HG03139 (cell line): Measurements from ENCODE around the gene CLCN6.

Source experiments
- ATAC-seq: cut with Tn5 transposase; IDR thresholded peaks from one replicate; pipeline ENCODE4 v1.9.1; 2021; ENCODE audit not compliant: unreplicated experiment

The CLCN6 gene

DNA sequence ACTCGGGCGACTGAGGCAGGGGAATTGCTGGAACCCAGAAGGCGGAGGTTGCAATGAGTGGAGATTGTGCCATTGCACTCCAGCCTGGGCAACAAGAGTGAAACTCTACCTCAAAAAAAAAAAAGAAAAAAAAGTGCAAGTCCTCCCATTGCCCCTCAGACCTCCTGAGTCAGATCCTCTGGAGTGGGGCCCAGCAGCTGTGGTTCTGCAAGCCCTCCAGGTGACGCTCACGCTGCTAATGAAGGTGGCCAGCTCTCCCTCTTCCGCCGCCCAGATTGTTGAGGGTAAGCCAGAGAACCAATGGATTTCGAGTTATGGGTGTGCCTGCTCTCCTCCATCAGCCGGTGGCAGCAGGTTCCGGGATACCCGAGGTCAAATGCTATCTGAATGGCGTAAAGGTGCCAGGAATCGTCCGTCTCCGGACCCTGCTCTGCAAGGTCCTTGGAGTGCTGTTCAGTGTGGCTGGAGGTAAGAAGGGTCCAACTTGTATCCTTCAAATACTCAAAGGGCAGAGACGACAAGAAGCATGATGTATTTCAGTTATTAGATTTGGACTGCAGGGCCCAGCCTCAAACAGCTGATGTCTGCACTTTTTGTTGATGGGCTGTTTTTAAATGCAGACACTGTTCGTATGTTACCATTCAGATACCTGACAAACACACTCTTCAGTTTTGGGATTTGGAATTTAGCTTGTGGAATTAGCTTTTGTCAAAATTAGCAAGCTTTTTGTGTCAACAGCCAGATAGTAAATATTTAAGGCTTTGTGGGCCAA, 17.6 kb downstream of the CLCN6 start:
- no peak for ATAC-seq

DNA sequence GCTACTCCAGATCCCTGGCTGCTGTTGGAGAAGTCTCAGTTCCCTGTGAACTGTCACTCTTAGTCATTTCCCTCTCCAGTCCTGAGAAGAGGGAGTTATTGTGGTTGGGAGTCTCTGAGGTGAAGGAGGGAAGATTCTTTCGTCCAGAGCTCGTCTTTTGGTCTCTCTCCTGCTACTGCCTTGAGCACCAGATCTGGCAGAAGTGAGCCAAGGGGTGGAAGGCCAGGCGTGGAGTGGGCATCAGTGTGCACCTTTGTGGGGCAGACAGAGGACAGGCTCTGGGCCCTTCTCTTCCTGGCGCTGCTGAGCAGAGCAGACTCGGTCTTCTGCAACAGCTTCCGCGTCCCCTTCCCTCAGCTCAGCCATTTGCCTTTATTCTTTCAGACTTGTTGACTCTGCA, 19.1 kb downstream of the CLCN6 start:
- ATAC-seq, result no peak

DNA sequence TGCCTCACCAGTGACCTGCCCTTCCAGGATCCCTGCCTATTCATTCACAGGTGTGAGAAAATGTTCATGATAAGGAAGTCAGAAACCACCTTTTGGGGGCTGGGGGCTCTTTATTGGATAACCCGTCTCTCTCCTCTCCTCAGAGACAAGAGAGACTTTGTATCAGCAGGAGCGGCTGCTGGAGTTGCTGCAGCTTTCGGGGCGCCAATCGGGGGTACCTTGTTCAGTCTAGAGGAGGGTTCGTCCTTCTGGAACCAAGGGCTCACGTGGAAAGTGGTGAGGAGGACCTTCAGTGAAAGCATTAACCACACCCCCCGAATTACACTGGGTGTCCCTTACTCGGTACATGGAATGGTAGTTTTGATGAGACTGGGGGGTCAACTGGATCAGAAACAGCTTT, 21.0 kb downstream of the CLCN6 start:
- no peak for ATAC-seq

DNA sequence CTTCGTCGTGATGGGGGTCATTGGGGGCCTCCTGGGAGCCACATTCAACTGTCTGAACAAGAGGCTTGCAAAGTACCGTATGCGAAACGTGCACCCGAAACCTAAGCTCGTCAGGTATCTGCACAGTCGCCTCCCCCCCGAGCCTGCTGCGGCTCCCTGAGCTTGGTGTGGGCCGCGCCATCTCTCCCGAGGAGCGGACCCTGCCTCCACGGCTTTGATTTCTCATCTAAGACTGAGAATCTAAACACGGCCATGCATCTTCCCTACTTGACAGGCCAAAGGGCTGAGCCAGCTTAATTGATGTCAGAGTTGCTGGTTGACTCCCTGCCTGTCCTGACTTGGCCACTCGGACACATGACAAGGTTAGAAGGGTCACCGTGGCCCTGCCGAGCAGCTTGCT, 22.5 kb downstream of the CLCN6 start:
- ATAC-seq, result no peak

DNA sequence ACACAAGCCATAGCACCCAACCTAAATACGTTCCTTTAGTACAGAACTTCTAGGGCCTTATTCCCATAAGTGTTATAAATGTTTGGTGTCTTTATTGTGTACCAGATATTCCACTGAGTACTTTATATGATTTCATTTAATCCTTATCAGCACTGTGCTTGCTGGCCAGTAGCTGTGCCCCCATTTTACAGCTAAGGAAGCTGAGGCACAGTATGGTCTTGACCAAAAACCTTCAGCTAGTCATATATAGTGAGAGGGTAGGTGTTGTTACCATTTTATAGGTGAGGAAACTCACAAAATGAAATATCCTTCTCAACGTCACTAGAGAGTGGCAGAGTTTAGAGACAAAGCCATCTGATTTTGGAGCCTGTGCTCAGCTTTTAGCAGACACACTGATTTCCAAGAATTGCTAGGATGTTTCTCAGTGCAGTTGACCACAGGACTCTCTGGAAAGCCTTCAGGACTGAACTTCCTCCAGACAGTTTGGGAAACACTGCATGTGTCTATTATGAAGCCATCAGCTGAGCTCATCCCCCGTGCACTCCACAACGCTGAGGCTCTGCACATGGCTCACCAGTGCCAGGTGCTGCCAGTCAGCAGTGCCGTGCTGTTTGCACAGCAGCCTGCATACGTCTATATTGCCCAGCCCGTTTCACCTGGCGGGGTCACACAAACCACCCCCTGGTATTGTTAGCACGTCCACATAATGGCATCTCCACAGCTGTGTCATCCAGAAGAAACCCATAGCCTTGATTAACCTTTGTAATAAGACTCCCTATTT, 26.1 kb downstream of the CLCN6 start:
- no peak for ATAC-seq

DNA sequence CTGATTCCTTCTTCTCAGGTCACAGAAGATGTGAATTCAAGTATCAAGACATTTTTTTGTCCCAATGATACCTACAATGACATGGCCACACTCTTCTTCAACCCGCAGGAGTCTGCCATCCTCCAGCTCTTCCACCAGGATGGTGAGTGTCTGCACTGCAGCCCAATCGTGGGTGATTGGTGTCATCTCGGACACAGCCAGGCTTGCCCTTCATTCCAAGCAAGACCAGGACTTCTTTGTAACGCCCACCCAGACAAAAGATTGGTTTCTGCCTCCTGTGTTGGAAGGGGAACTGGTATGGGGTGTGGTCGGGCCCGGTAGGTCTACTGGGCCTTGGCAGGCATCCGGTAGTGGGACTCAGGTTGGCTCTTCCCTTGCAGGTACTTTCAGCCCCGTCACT, 27.5 kb downstream of the CLCN6 start:
- no peak for ATAC-seq

- no peak for ATAC-seq
Measured at GRCh38 chr1:11833900-11834299, 27.9 kb downstream of the CLCN6 start.

DNA sequence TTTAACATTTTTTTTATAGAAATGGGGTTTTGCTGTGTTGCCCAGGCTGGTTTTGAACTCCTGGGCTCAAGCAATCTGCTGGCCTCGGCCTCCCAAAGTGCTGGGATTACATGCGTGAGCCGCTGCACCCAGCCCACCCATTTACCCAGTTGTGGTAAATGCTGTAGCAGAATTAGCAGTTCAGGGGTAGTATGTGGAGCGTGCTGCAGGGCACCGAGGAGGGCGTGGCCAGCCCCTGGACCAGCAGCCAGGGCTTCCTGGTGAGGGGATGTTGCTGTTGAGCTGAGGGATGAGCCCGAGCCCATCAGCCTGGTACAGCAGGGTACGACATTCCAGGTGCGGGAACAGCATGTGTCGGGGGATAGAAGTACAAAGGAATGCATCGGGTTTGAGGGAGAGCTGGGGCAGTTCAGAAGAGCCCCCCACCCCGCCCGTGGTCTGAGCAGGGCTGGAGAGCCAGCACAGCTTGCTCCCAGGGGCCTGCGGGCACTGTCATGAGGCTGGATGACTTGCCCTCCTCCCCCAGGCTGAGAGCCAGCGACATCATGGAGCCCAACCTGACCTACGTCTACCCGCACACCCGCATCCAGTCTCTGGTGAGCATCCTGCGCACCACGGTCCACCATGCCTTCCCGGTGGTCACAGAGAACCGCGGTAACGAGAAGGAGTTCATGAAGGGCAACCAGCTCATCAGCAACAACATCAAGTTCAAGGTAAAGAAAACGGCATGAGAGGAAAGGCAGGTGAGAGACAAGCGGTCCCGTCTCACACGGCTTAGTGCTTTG, 29.6 kb downstream of the CLCN6 start:
- no peak for ATAC-seq

DNA sequence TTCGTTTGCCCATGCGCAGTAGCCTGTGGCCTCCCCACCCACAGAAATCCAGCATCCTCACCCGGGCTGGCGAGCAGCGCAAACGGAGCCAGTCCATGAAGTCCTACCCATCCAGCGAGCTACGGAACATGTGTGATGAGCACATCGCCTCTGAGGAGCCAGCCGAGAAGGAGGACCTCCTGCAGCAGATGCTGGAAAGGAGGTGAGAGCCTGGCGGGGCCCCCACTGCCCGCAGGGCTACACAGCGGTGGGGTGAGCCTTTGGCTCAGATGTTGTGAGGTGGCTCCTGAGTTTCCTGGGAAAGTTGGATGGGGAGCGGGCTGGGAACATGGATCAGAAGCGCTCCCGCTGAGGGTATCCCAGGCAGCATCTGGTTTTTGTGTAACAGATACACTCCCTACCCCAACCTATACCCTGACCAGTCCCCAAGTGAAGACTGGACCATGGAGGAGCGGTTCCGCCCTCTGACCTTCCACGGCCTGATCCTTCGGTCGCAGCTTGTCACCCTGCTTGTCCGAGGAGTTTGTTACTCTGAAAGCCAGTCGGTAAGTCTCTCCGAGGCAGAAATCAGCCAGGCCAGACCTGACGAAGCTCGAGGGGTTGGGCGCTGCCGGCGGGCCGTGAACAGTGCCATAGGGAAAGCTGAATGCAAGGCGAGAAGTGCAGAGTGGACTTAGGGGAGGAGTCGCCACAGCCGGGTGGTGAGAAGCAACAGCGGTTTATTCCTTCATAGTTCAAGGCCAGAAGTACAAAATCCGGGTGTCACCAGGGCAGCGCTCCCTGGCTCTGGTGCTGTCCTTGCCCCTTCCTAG, 31.2 kb downstream of the CLCN6 start:
- no peak for ATAC-seq

GRCh38 chr1:11837767-11838348, 31.9 kb downstream of the CLCN6 start:
- no peak for ATAC-seq

GRCh38 chr1:11838349-11839272, 32.6 kb downstream of the CLCN6 start:
- ATAC-seq, result no peak

DNA sequence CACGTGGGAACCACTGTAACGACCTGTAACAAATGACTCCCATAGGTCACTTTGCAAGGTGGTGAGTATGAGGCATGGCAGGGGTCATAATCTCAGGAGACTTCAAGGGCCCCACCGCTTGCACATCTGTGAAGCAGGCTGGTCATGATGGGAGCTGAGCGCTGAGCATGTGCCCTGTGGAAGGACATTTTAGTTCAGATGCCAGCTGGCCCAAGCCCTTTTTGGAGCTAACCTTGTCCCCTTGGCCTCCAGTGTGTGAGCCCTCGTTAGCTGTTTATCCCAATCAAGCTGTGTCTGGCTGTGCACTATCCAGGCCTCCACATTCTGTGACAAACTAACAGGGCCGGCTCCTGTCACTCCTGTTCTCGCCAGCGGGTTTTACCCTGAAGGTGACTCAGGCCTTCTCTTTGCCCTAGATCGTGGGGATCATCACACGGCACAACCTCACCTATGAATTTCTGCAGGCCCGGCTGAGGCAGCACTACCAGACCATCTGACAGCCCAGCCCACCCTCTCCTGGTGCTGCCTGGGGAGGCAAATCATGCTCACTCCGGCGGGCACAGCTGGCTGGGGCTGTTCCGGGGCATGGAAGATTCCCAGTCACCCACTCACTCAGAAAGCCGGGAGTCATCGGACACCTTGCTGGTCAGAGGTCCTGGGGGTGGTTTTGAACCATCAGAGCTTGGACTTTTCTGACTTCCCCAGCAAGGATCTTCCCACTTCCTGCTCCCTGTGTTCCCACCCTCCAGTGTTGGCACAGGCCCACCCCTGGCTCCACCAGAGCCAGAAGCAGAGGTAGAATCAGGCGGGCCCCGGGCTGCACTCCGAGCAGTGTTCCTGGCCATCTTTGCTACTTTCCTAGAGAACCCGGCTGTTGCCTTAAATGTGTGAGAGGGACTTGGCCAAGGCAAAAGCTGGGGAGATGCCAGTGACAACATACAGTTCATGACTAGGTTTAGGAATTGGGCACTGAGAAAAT, 34.0 kb downstream of the CLCN6 start:
- ATAC-seq, result no peak

DNA sequence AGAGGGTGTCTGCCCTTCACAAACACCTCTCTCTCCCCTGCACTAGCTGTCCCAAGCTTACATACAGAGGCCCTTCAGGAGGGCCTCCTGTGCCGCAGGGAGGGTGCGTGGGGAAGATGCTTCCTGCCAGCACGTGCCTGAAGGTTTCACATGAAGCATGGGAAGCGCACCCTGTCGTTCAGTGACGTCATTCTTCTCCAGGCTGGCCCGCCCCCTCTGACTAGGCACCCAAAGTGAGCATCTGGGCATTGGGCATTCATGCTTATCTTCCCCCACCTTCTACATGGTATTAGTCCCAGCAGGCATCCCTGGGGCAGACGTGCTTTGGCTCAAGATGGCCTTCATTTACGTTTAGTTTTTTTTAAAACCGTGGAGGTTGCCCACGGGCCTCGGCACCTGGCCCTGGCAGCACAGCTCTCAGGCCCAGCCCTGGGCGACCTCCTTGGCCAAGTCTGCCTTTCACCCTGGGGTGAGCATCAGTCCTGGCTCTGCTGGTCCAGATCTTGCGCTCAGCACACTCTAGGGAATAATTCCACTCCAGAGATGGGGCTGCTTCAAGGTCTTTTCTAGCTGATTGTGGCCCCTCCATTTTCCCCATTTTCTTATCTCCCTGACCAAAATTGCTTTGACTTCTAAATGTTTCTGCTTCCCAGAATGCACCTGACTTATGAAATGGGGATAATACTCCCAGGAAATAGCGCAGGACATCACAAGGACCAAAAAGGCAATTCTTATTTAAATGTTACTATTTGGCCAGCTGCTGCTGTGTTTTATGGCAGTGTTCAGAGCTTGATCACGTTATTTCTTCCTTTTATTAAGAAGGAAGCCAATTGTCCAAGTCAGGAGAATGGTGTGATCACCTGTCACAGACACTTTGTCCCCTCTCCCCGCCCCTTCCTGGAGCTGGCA, 35.5 kb downstream of the CLCN6 start:
- ATAC-seq, result no peak

DNA sequence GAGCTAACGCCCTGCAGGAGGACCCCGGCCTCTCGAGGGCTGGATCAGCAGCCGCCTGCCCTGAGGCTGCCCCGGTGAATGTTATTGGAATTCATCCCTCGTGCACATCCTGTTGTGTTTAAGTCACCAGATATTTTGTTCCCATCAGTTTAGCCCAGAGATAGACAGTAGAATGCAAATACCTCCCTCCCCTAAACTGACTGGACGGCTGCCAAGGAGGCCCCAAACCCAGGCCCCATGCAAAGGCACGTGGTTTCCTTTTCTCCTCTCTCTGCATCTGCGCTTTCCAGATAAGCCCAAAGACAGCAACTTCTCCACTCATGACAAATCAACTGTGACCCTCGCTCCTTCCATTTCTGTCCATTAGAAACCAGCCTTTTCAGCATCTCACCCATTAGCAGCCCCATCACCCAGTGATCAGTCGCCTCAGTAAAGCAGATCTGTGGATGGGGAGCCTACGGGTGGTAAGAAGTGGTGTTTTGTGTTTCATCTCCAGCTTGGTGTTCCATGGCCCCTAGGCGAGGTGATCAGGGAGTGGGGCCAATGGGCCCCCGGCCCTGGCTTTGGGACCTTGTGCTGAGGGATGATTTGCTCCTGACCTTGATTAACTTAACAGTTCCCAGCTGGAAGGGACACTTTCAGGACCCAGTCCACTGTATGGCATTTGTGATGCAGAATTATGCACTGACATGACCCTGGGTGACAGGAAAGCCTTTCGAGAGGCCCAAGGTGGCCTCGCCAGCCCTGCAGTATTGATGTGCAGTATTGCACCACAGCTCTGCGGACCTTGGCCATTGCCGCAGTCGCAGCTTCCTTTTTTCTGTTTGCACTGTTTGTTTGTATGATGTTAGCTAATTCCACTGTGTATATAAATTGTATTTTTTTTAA, 36.4 kb downstream of the CLCN6 start:
- no peak for ATAC-seq

DNA sequence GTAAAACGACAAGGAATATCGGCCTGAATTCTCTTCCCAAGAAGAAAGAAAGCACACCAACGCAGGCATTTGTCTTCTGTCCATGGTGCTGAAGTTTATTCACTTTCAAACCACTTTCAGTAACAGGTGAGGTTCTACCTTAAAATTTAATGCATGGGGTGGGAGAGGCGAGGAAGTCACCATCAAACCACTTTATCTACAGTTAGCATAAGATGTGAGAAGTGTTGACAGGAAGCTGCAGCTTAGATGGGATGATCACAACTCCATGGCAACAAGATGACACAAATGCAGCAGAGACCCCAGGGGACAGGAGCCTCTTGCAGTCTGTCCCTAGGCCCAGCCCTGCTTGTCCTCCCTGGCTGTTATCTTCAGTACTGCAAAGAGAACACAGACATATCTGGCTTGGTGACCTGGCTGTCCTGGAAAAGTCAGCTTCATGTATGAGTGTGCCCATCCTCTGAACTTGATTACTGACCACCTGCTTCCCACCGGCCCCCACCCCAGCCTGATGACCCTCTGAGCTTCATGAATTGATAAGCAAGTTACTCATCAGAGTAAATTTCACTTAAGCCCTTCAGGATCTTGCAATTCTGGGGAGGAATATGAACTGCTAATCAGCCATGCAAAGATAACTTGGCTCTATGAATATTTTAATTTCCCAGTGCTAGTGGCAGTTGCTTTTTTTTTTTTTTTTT, 39.8 kb downstream of the CLCN6 start:
- no peak for ATAC-seq
